ENCODE measurements around the gene TRIM37.

Gene TRIM37

GRCh38 chr17:58998871-58999270 lies 107.8 kb downstream of the TRIM37 start:
- no peak for FAIRE-seq

GRCh38 chr17:58997756-58998553 lies 108.7 kb downstream of the TRIM37 start:
- FAIRE-seq (no peak), DNase-seq (ENCODE audit: insufficient read length, low spot score) (no peak)

More at GRCh38 chr17:58998871-58999270, 107.8 kb downstream of the TRIM37 start:
- DNase-seq (ENCODE audit: insufficient read length, low spot score): no peak

- DNase-seq (ENCODE audit: insufficient read length, low spot score) (no peak), FAIRE-seq (no peak)
Observed at GRCh38 chr17:58996968-58997367, 109.7 kb downstream of the TRIM37 start.

- DNase-seq (ENCODE audit: insufficient read length, low spot score) (no peak), FAIRE-seq (no peak)
Observed at GRCh38 chr17:58995247-58995940, 111.3 kb downstream of the TRIM37 start.

- DNase-seq (ENCODE audit: insufficient read length, low spot score) (no peak), FAIRE-seq (peak; percentile 9)
Observed at GRCh38 chr17:58993311-58993710, 113.4 kb downstream of the TRIM37 start.

- DNase-seq (ENCODE audit: insufficient read length, low spot score) (peak; percentile 48), FAIRE-seq (peak; percentile 79)
Observed at GRCh38 chr17:58991718-58992331, 114.9 kb downstream of the TRIM37 start.

GRCh38 chr17:58989629-58990028 lies 117.1 kb downstream of the TRIM37 start:
- DNase-seq (ENCODE audit: insufficient read length, low spot score): no peak
- no peak for FAIRE-seq

GRCh38 chr17:58985971-58986370 lies 120.7 kb downstream of the TRIM37 start:
- no peak for FAIRE-seq
- no peak for DNase-seq (ENCODE audit: insufficient read length, low spot score)

- no peak for DNase-seq (ENCODE audit: insufficient read length, low spot score)
- no peak for FAIRE-seq
Observed at GRCh38 chr17:58985367-58985766, 121.3 kb downstream of the TRIM37 start.

GRCh38 chr17:58982626-58983025 lies 124.1 kb downstream of the TRIM37 start:
- no peak for FAIRE-seq

GRCh38 chr17:58980706-58981481 lies 125.8 kb downstream of the TRIM37 start:
- FAIRE-seq: peak; percentile 38
- DNase-seq (ENCODE audit: insufficient read length, low spot score): no peak

More at GRCh38 chr17:58982626-58983025, 124.1 kb downstream of the TRIM37 start:
- DNase-seq (ENCODE audit: insufficient read length, low spot score): no peak

GRCh38 chr17:58976541-58976940 lies 130.1 kb downstream of the TRIM37 start:
- no peak for DNase-seq (ENCODE audit: insufficient read length, low spot score)
- FAIRE-seq: no peak

- FAIRE-seq: no peak
- DNase-seq (ENCODE audit: insufficient read length, low spot score): no peak
Observed at GRCh38 chr17:58974354-58974753, 132.3 kb downstream of the TRIM37 start.

GRCh38 chr17:58970609-58971450 lies 135.8 kb downstream of the TRIM37 start:
- FAIRE-seq (peak; percentile 33), DNase-seq (ENCODE audit: insufficient read length, low spot score) (no peak)

GRCh38 chr17:58969612-58970011 lies 137.1 kb downstream of the TRIM37 start:
- DNase-seq (ENCODE audit: insufficient read length, low spot score) (no peak), FAIRE-seq (peak; percentile 89)

GRCh38 chr17:58969156-58969555 lies 137.5 kb downstream of the TRIM37 start:
- DNase-seq (ENCODE audit: insufficient read length, low spot score) (no peak), FAIRE-seq (no peak)

GRCh38 chr17:58968426-58969061 lies 138.1 kb downstream of the TRIM37 start:
- FAIRE-seq (no peak), DNase-seq (ENCODE audit: insufficient read length, low spot score) (no peak)

GRCh38 chr17:58966208-58966607 lies 140.5 kb downstream of the TRIM37 start:
- DNase-seq (ENCODE audit: insufficient read length, low spot score): no peak
- no peak for FAIRE-seq

- no peak for FAIRE-seq
- no peak for DNase-seq (ENCODE audit: insufficient read length, low spot score)
Observed at GRCh38 chr17:58965221-58965620, 141.5 kb downstream of the TRIM37 start.

Data from HTR-8/SVneo (cell line).